HG02852 (cell line): ENCODE results near the gene AMBRA1.
"Not testable (repeated sequence)": the region's sequence is repeated elsewhere in the genome, so short reads cannot be mapped to it uniquely, and the experiment has no call there.

Source experiments
- ATAC-seq: cut with Tn5 transposase; IDR thresholded peaks from one replicate; pipeline ENCODE4 v1.9.1; 2021; ENCODE audit warnings: mild to moderate bottlenecking, moderate library complexity; ENCODE audit not compliant: unreplicated experiment

The AMBRA1 gene

GRCh38 chr11:46387456-46387855 lies 206.4 kb downstream of the AMBRA1 start:
- ATAC-seq = no peak

- no peak for ATAC-seq
These were observed 207.1 kb downstream of the AMBRA1 start for GRCh38 chr11:46386674-46387073.

GRCh38 chr11:46386005-46386578 lies 207.7 kb downstream of the AMBRA1 start:
- no peak for ATAC-seq

DNA sequence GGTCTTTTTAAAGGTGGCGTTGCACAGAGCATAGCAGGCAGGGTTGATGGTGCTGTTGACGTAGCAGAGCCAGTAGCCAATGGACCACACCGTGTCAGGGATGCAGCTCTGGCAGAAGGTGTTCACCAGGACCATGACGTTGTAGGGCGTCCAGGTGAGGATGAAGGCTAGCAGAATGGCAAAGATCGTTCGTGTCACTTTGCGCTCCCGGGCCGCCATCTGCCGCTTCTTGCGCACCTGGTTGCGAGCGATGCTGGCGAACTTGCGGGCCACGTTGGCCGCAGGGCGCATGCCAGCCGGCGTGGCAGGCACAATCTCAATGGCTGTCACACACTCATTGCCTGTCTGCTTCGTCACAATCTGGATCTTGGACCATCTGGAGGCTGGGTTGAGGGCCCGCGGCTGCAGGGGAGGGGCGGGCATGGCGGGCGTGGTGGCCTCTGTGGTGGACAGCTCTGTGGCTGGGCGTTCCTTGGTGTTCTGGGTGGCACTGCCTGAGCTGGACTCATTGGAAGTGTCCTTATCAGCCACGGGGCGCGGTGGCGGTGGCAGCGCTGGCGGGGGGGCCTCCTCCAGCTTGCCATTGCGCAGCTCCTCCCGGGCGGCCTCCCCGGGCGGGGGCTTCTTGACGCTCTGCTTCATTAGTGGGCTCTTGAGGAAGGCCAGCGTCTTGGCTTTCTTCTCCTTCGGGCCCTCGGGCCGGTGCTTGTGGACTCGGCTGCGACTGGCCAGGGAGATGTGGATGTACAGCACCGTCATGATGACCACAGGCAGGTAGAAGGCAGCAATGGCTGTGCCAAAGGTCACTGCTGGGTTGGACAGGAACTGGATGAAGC lies 208.4 kb downstream of the AMBRA1 start:
- no peak for ATAC-seq

DNA sequence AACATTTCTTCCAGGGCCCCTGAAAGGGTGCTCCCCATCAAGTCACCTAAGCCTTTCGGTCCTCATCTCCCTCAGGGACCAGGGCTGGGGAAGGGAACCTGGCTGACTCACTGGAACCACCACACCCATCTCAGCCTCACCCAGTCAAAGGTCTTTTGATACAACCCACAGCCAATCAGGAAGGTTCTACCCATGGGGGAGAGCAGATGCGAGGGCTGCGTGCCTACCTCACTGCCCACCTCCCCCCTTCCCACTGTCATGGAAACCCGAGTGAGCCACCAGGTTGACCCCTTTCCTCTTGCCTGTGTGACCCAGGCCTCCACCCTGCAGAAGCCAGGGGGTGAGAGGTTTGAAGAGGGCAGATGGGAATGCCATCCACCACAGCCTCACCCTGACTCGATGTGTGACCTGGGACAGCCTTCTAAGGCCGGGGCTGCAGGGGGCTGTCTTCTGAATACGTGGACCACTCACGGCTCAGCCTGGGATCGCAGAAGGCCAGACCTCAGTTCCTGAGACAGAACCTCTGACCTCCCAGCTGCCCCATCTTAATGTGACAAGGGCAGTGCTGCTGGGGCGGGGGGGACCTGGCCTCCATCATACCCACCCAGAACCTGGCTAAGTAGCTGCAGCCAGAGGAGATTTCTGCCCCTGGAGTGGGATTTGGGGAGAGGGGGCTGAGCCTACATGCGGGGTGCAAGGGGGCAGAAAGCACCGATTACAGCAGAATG lies 209.7 kb downstream of the AMBRA1 start:
- no peak for ATAC-seq

GRCh38 chr11:46383404-46383758 lies 210.4 kb downstream of the AMBRA1 start:
- ATAC-seq = no peak

GRCh38 chr11:46382646-46383403 lies 211.0 kb downstream of the AMBRA1 start:
- no peak for ATAC-seq

DNA sequence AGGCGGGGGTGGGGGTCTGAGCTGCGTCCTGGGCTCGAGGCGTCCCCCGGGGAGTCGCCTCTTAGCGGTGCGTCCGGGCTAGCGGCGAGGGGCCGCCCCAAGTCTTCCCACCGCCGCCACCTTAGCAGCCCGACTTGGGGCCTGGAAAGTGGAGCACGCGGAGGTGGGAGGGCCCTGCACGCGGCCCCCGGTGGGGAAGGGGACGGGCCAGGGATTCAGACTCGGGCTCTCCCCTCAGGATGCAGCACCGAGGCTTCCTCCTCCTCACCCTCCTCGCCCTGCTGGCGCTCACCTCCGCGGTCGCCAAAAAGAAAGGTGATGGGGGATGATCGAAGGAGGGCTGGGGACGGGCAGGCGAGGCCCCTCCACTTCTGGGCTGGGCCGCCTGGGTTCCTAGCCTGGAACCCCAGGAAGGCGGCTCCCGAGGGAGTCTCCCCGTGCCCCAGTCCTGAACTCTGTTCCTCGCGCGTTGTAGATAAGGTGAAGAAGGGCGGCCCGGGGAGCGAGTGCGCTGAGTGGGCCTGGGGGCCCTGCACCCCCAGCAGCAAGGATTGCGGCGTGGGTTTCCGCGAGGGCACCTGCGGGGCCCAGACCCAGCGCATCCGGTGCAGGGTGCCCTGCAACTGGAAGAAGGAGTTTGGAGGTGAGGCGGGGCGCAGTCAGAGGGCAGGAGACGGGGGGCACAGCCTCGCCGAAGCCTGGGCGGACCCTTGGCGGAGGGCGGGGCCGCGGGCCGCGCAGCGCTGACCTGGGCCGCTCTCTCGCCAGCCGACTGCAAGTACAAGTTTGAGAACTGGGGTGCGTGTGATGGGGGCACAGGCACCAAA lies 211.8 kb downstream of the AMBRA1 start:
- no peak for ATAC-seq

GRCh38 chr11:46381048-46381818 lies 212.6 kb downstream of the AMBRA1 start, which contains the start of gene MDK:
TSS of gene MDK (plus strand) at chr11:46381669. CDS start at chr11:46382058, 389 bp downstream.
- ATAC-seq = no peak

DNA sequence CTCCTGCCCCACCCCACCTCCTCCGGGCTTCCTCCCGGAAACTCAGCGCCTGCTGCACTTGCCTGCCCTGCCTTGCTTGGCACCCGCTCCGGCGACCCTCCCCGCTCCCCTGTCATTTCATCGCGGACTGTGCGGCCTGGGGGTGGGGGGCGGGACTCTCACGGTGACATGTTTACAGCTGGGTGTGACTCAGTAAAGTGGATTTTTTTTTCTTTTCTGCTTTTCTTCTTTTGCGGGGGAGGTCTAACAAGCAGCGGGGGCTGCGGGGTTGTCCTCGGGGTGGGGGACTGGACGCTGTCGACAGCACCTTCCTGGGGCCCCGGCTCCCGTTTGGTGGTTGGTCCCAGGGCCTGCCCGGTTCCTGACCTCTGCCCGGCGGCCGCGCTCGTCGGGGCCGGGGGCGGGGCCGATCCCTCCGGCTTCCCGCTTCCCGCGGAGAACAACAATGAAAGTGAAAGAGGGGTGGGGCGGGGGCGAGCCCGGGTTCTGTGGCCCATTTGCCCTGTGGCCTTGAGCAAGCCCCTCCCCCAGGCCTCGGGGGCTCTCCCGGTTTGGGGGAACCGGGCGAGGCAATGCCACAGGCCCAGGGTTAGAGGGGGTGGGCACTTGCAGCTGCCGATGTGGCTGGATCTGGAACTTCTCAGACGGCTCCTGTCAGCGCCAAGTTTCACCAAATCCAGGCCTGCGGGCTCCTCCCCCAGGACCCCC lies 213.3 kb downstream of the AMBRA1 start:
- ATAC-seq = no peak

DNA sequence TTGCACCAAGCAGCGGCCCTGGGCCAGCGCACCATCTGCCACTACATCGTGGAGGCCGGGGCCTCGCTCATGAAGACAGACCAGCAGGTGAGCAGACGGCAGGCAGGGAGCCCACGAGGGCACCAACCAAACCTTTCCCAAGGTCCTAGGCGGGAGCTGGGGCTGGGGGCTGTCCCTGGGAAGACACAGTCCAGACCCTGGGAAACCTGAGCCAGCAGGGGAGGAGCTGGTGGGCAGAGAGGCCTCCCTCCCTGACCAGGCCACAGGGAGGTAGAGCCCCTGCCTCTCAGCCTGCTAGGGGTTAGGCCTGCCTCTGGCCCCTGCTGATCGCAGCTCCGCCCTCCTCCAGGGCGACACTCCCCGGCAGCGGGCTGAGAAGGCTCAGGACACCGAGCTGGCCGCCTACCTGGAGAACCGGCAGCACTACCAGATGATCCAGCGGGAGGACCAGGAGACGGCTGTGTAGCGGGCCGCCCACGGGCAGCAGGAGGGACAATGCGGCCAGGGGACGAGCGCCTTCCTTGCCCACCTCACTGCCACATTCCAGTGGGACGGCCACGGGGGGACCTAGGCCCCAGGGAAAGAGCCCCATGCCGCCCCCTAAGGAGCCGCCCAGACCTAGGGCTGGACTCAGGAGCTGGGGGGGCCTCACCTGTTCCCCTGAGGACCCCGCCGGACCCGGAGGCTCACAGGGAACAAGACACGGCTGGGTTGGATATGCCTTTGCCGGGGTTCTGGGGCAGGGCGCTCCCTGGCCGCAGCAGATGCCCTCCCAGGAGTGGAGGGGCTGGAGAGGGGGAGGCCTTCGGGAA lies 214.1 kb downstream of the AMBRA1 start:
- not testable (repeated sequence) for ATAC-seq

GRCh38 chr11:46378811-46379481 lies 214.9 kb downstream of the AMBRA1 start:
- no peak for ATAC-seq

DNA sequence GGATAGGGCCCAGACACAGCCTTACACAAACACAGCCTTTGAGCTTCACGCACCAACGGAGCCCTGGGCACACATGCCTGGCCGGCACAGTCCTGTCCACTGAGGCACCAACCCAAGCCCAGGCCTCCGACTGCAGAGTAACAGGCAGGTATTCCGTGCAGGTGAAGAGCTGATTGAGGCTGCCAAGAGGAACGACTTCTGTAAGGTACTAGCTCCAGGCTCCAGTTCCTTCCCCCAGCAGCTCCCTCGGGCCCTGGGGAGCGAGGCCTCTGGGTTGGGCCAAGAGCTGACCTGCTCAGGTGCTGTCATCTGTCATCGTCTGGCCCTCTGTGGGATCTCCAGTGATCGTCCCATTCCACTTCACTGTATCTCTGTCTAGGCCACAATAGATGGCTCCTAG lies 215.5 kb downstream of the AMBRA1 start:
- ATAC-seq = no peak

GRCh38 chr11:46377831-46378230 lies 216.0 kb downstream of the AMBRA1 start:
- no peak for ATAC-seq

DNA sequence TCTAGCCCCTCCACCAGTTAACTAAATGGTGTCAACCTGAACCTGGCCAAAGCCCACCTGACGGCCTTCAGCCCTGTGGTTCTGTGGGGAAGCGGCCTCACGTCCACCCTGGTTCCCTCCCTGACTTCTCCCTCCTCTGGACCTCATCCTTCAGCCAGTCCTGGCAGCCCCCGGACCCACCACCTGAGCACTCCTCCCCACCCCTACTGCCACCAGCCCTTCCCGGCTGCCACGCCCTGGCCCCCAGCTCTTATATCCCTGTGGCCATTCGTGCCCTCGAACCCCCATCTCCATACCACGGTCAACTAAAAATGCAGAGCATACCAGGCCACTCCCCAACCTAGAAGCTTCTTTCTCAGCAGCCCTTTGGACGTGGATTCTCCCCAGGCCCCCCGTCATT lies 216.5 kb downstream of the AMBRA1 start:
- no peak for ATAC-seq

- ATAC-seq = no peak
These were observed 217.4 kb downstream of the AMBRA1 start for GRCh38 chr11:46376258-46377050.
